ENCODE measurements around the gene RBM33. TPM values are rescaled to one million over a fixed set of nuclear protein-coding genes. Genes with fewer than 3 reads are reported as not detected.

The RBM33 gene
- total and polyA plus RNA-seq, 2 of the 13 experiments (the other 11 are each of a cell fraction or from before 2014, with no cell fraction given), result 12.4 to 28.9 TPM

DNA sequence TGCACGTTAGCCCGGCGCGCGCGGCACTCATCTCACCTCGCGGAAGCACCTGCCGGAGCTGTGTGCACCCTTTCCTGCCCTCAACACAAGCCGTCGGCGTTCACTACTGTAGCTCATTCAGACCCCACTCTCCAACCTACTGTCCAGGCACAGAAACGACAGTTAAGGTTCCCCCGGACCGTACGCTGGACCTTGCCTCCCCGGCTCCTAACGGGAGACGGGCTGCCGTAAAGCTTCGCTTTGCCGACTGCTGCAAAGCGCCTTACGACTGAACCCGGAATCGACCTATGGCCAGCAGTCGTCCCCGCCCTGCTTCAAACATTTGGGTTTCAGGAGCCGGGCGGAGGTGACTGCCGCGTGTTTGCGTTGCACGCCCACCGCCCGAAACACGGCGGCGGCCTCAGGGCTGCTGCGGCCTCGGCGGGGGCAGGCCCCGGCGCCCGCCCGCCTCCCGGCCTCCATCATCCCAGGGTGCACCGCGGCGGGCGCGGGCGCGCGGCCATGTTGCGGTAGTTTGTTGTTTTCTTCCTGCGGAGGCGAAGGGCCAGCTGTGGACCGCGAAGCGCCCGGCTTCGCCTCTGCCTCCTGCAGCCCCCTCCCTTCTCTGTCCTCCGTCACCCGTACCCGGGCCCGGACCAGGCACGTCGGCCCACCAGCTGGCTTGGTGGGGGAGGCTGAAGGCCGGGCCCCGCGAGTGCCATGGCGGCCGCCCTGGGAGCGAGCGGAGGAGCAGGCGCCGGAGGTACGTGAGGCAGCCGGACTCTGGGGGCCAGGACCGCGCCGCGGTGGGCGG lies at the start of gene RBM33 (continued):
- TF ChIP-seq NFYC (CRISPR knock-in tag; IDR thresholded peaks at IDR 0.05), result no peak
- peak; percentile 76; the same call in 1 of the 2 replicates for TF ChIP-seq ZSCAN20 (CRISPR knock-in tag; IDR thresholded peaks at IDR 0.05; ENCODE audit: borderline replicate concordance)
- TF ChIP-seq ZNF747 (CRISPR knock-in tag; IDR thresholded peaks at IDR 0.05; ENCODE audit: borderline replicate concordance), result 0 out of 2 replicates have a peak, but pooled peaks have one; percentile 67
- peak; percentile 89 for TF ChIP-seq MAX (IDR thresholded peaks at IDR 0.05)
- no peak; the same call in 1 of the 2 replicates for TF ChIP-seq ZBTB42 (CRISPR knock-in tag; IDR thresholded peaks at IDR 0.05)
- no peak for TF ChIP-seq ZNF569 (CRISPR knock-in tag; IDR thresholded peaks at IDR 0.05; ENCODE audit: borderline replicate concordance)
- TF ChIP-seq RNF219 (CRISPR knock-in tag; IDR thresholded peaks at IDR 0.05), result no peak; the same call in 1 of the 2 replicates
- TF ChIP-seq ZNF562 (CRISPR knock-in tag; IDR thresholded peaks at IDR 0.05; ENCODE audit: borderline replicate concordance), result peak; percentile 72
- peak; percentile 96 for TF ChIP-seq ZFY (CRISPR knock-in tag; IDR thresholded peaks at IDR 0.05)
- peak; percentile 77 for TF ChIP-seq MXD4 (CRISPR knock-in tag; IDR thresholded peaks at IDR 0.05)
- no peak for TF ChIP-seq ZNF883 (CRISPR knock-in tag; IDR thresholded peaks at IDR 0.05; ENCODE audit: not compliant biosample characterization)
- TF ChIP-seq, protein P1, sequence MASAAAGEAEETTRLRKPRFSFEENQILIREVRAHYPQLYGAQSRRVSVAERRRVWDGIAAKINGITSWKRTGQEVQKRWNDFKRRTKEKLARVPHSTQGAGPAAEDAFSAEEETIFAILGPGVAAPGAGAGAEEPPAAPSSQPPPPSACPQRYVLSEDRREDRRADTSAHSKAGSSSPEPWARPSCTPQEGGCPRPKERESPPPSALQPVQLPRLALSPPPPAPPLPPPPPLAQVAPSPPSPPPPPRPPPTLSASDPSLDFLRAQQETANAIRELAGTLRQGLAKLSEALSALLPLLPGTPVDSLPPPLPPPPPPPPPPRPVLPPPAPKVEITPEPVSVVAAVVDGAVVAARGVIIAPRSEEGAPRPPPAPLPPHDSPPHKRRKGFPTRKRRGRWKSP (CRISPR knock-in tag; IDR thresholded peaks at IDR 0.05), result peak; percentile 89
- peak; percentile 59 for TF ChIP-seq HNRNPK (IDR thresholded peaks at IDR 0.05; ENCODE audit: low read depth, low read length, poor library complexity, severe bottlenecking)
- TF ChIP-seq FIP1L1 (IDR thresholded peaks at IDR 0.05; ENCODE audit: borderline replicate concordance, insufficient read depth, low read depth, low read length), result no peak
- TF ChIP-seq ZBTB1 (CRISPR knock-in tag; IDR thresholded peaks at IDR 0.05; ENCODE audit: borderline replicate concordance), result no peak
- 0 out of 2 replicates have a peak, but pooled peaks have one; percentile 68 for TF ChIP-seq THAP8 (CRISPR knock-in tag; IDR thresholded peaks at IDR 0.05; ENCODE audit: borderline replicate concordance)
- no peak for TF ChIP-seq RFX3 (CRISPR knock-in tag; IDR thresholded peaks at IDR 0.05)
- TF ChIP-seq ZNF615 (CRISPR knock-in tag; IDR thresholded peaks at IDR 0.05; ENCODE audit: borderline replicate concordance), result no peak
- peak; percentile 72 for TF ChIP-seq TBX2 (CRISPR knock-in tag; IDR thresholded peaks at IDR 0.05; ENCODE audit: borderline replicate concordance)
- peak; percentile 83 for TF ChIP-seq POGK (CRISPR knock-in tag; conservative IDR thresholded peaks at IDR 0.05)
- no peak for TF ChIP-seq RARA (CRISPR knock-in tag; IDR thresholded peaks at IDR 0.05)
- no peak for TF ChIP-seq HMG20B (CRISPR knock-in tag; conservative IDR thresholded peaks at IDR 0.05)
- peak; percentile 24 for TF ChIP-seq RBM22 (optimal IDR thresholded peaks at IDR 0.05; ENCODE audit: low read length)
